Stomach (tissue), 4 donors: ENCODE results near the gene REC114.

Experiments
- CTCF ChIP-seq, 7 experiments: fragments of 450-650 bp in 4 of 7; fragments of 200-600 bp in 3 of 7; sonication (generic) in 3 of 7; IDR thresholded peaks; one replicate each; pipeline ENCODE4 v1.5.1; 2016 to 2019; ENCODE audit warnings: antibody characterized with exemption in 7 of 7, control low read depth in 2 of 7, mild to moderate bottlenecking in 1 of 7
- EP300 ChIP-seq: sonication (generic); formaldehyde crosslinking; IDR thresholded peaks from one replicate; pipeline ENCODE4 v1.6.1; 2017; ENCODE audit warnings: antibody characterized with exemption
- POLR2A ChIP-seq, 4 donors: fragments of 450-650 bp; IDR thresholded peaks; one replicate each; pipeline ENCODE4 v1.6.1; 2016; ENCODE audit warnings: antibody characterized with exemption in 4 of 4, control low read depth in 2 of 4, mild to moderate bottlenecking in 1 of 4, moderate library complexity in 1 of 4

- TF ChIP-seq CTCF (IDR thresholded peaks at IDR 0.05): no peak
- no peak for TF ChIP-seq EP300
- TF ChIP-seq POLR2A (IDR thresholded peaks at IDR 0.05): no peak
Measured at GRCh38 chr15:73424506-73424905, 18.5 kb upstream of the REC114 start.
